H1 (cell line): ENCODE results near the gene TMEM86B. TPM values are rescaled to one million over a fixed set of nuclear protein-coding genes. Genes with fewer than 3 reads are reported as not detected.

Experiments used
- CTCF ChIA-PET: fragments of 300-600 bp; sonication (Branson Sonifier 250); formaldehyde crosslinking; loops from one replicate; lab custom pipeline; 2021; ENCODE audit not compliant: partially characterized antibody; lab: Charles Lee
- POLR2A ChIA-PET: fragments of 300-600 bp; sonication (Branson Sonifier 250); formaldehyde crosslinking; loops from one replicate; lab custom pipeline; 2021; ENCODE audit warnings: inconsistent platforms; ENCODE audit not compliant: partially characterized antibody; lab: Charles Lee
- DNase-seq, 2 experiments: peaks; one replicate each; pipeline versions ENCODE4 v3.0.0 to v3.0.0-alpha.2; 2010 to 2022; ENCODE audit warnings: low spot score in 2 of 2, low read depth in 1 of 2, mixed read lengths in 1 of 2
- FAIRE-seq: peaks from 2 replicates; lab custom pipeline; 2011; peaks lifted over from hg19 to GRCh38; lab: Jason Lieb, UNC
- H2AFZ ChIP-seq: 2 replicates; pipeline ENCODE4 v1.8.1; 2012; ENCODE audit warnings: low read length, inconsistent platforms
- H2AK5ac ChIP-seq: 2 replicates; pipeline ENCODE4 v1.6.1; 2013; ENCODE audit warnings: low read depth, low read length
- H2BK120ac ChIP-seq: replicated peaks from 2 replicates; pipeline ENCODE3; 2013; ENCODE audit warnings: low read depth, low read length, inconsistent platforms
- H2BK12ac ChIP-seq: 2 replicates; pipeline ENCODE4 v1.6.1; 2013; ENCODE audit warnings: low read depth, low read length
- H2BK15ac ChIP-seq: 2 replicates; pipeline ENCODE4 v1.6.1; 2013; ENCODE audit warnings: low read length
- H2BK20ac ChIP-seq: 2 replicates; pipeline ENCODE4 v1.6.1; 2013; ENCODE audit warnings: low read length
- H2BK5ac ChIP-seq: 2 replicates; pipeline ENCODE4 v1.6.1; 2013; ENCODE audit warnings: low read depth, low read length
- H3K14ac ChIP-seq: 2 replicates; pipeline ENCODE4 v1.6.1; 2013; ENCODE audit warnings: inconsistent platforms; ENCODE audit not compliant: insufficient read length
- H3K18ac ChIP-seq: 2 replicates; pipeline ENCODE4 v1.6.1; 2013; ENCODE audit warnings: low read length; ENCODE audit errors: extremely low read depth
- H3K23ac ChIP-seq: 2 replicates; pipeline ENCODE4 v1.6.1; 2013; ENCODE audit warnings: inconsistent platforms; ENCODE audit not compliant: insufficient read length
- H3K23me2 ChIP-seq: 2 replicates; pipeline ENCODE4 v1.6.1; 2013; ENCODE audit warnings: low read depth, low read length
- H3K27ac ChIP-seq: 2 replicates; pipeline ENCODE4 v1.6.1; 2011; ENCODE audit warnings: low read depth, low read length, inconsistent platforms
- H3K27me3 ChIP-seq, 4 experiments: replicated peaks in 1 of 4; 1 replicate in 1 of 4; 2 replicates in 3 of 4; pipeline versions ENCODE4 v1.6.1 to v1.8.1; 2011 to 2013; ENCODE audit warnings: low read length in 3 of 4, mild to moderate bottlenecking in 3 of 4, inconsistent platforms in 2 of 4, mixed read lengths in 2 of 4, moderate library complexity in 1 of 4; ENCODE audit not compliant: control insufficient read depth in 3 of 4, insufficient read depth in 3 of 4; ENCODE audit errors: extremely low read depth in 1 of 4
- H3K36me3 ChIP-seq, 4 experiments: 2 replicates each; pipeline versions ENCODE4 v1.6.1 to v1.8.1; 2011 to 2013; ENCODE audit warnings: mild to moderate bottlenecking in 4 of 4, low read length in 3 of 4, moderate library complexity in 2 of 4, control low read depth in 1 of 4, inconsistent platforms in 1 of 4; ENCODE audit not compliant: insufficient read depth in 4 of 4, control insufficient read depth in 2 of 4
- H3K4ac ChIP-seq: replicated peaks from 2 replicates; pipeline ENCODE3; 2013; ENCODE audit warnings: low read length, low read depth, mixed read lengths, inconsistent platforms; ENCODE audit not compliant: insufficient read length
- H3K4me1 ChIP-seq, 4 experiments: replicated peaks in 1 of 4; 1 replicate in 1 of 4; 2 replicates in 3 of 4; pipeline versions ENCODE4 v1.6.1 to v1.8.1; 2011 to 2013; ENCODE audit warnings: low read length in 3 of 4, inconsistent platforms in 2 of 4, mixed read lengths in 1 of 4; ENCODE audit not compliant: insufficient read depth in 4 of 4, control insufficient read depth in 3 of 4
- H3K4me2 ChIP-seq, 2 experiments: 2 replicates each; pipeline versions ENCODE4 v1.6.1 to v1.8.1; 2011 to 2013; ENCODE audit warnings: low read depth in 2 of 2, low read length in 2 of 2, control low read depth in 1 of 2, inconsistent platforms in 1 of 2, mild to moderate bottlenecking in 1 of 2; ENCODE audit not compliant: insufficient read depth in 1 of 2
- H3K4me3 ChIP-seq, 4 experiments: fragments of 200-600, 300-600 bp in 1 of 4; sonication (generic), shearing (Covaris generic), sonication (Bioruptor Twin) in 1 of 4; 2 replicates each; pipeline versions ENCODE4 v1.5.1 to v1.8.1; 2011 to 2016; ENCODE audit warnings: low read length in 4 of 4, low read depth in 3 of 4, control low read depth in 2 of 4, inconsistent platforms in 2 of 4, mild to moderate bottlenecking in 2 of 4, mixed read lengths in 1 of 4, moderate library complexity in 1 of 4; ENCODE audit not compliant: insufficient read depth in 2 of 4; ENCODE audit errors: extremely low read depth in 1 of 4
- H3K56ac ChIP-seq: replicated peaks from 2 replicates; pipeline ENCODE3; 2013; ENCODE audit warnings: low read depth, mild to moderate bottlenecking, mixed read lengths, low read length, inconsistent platforms; ENCODE audit not compliant: insufficient read length
- H3K79me1 ChIP-seq: 2 replicates; pipeline ENCODE4 v1.6.1; 2013; ENCODE audit warnings: low read depth, low read length, control low read depth
- H3K79me2 ChIP-seq, 2 experiments: 2 replicates each; pipeline versions ENCODE4 v1.6.1 to v1.8.1; 2012 to 2013; ENCODE audit warnings: low read length in 2 of 2, mild to moderate bottlenecking in 2 of 2, inconsistent platforms in 1 of 2; ENCODE audit not compliant: insufficient read depth in 2 of 2, control insufficient read depth in 1 of 2
- H3K9ac ChIP-seq, 4 experiments: replicated peaks in 1 of 4; 1 replicate in 1 of 4; 2 replicates in 3 of 4; pipeline versions ENCODE4 v1.6.1 to v1.8.1; 2011 to 2013; ENCODE audit warnings: low read depth in 3 of 4, low read length in 3 of 4, control low read depth in 2 of 4, mild to moderate bottlenecking in 2 of 4, moderate library complexity in 2 of 4, inconsistent platforms in 1 of 4; ENCODE audit errors: extremely low read depth in 1 of 4
- H3K9me3 ChIP-seq, 2 experiments: 2 replicates each; pipeline versions ENCODE4 v1.6.1 to v1.8.1; 2012 to 2013; ENCODE audit warnings: mild to moderate bottlenecking in 2 of 2, moderate library complexity in 2 of 2, control low read depth in 1 of 2, inconsistent platforms in 1 of 2, low read depth in 1 of 2, low read length in 1 of 2, mixed read lengths in 1 of 2; ENCODE audit not compliant: insufficient read depth in 2 of 2
- H4K20me1 ChIP-seq, 2 experiments: replicated peaks in 1 of 2; 2 replicates each; pipeline versions ENCODE3 to v1.8.1; 2011 to 2013; ENCODE audit warnings: inconsistent platforms in 2 of 2, low read length in 2 of 2, mild to moderate bottlenecking in 1 of 2; ENCODE audit not compliant: insufficient read depth in 2 of 2, control insufficient read depth in 1 of 2
- H4K5ac ChIP-seq: 2 replicates; pipeline ENCODE4 v1.6.1; 2013; ENCODE audit warnings: low read length, low read depth, mixed read lengths, inconsistent platforms; ENCODE audit not compliant: insufficient read length
- H4K8ac ChIP-seq: 2 replicates; pipeline ENCODE4 v1.8.0; 2013; ENCODE audit warnings: mild to moderate bottlenecking, moderate library complexity, low read length, inconsistent platforms; ENCODE audit not compliant: insufficient read depth; ENCODE audit errors: extremely low read depth
- H4K91ac ChIP-seq: replicated peaks from 2 replicates; pipeline ENCODE3; 2013; ENCODE audit warnings: low read length, mixed read lengths, inconsistent platforms; ENCODE audit not compliant: insufficient read length
- ASH2L ChIP-seq: fragments of 200-600, 300-600 bp; sonication (generic); IDR thresholded peaks from one replicate; pipeline ENCODE4 v1.7.1; 2017; ENCODE audit warnings: low read length
- BRCA1 ChIP-seq: IDR thresholded peaks from 2 replicates; pipeline ENCODE4 v1.6.1; 2012; ENCODE audit warnings: low read depth, low read length, improper control_type of control experiment
- JUND ChIP-seq: IDR thresholded peaks from 2 replicates; pipeline ENCODE4 v1.6.1; 2011; ENCODE audit warnings: mild to moderate bottlenecking, improper control_type of control experiment, low read length
- SIRT6 ChIP-seq: IDR thresholded peaks from one replicate; pipeline ENCODE4 v1.7.1; 2012; ENCODE audit warnings: low read length, inconsistent platforms
- SP1 ChIP-seq: IDR thresholded peaks from 2 replicates; pipeline ENCODE4 v1.6.1; 2011; ENCODE audit warnings: low read depth, low read length
- SP2 ChIP-seq: IDR thresholded peaks from 2 replicates; pipeline ENCODE4 v1.6.1; 2012; ENCODE audit warnings: mild to moderate bottlenecking, low read length, inconsistent platforms
- TBP ChIP-seq: IDR thresholded peaks from 2 replicates; pipeline ENCODE4 v1.6.1; 2011; ENCODE audit warnings: low read depth, low read length, improper control_type of control experiment
- WGBS, 2 experiments: shearing (Covaris generic) in 1 of 2; methylation state at CpG; one replicate each; pipeline versions ENCODE4 v1.1.6 to v1.1.7; 2013 to 2015; ENCODE audit warnings: low lambda C conversion rate in 2 of 2, mixed read lengths in 2 of 2, inconsistent platforms in 1 of 2, low coverage in 1 of 2, missing lambda C conversion rate in 1 of 2; ENCODE audit not compliant: insufficient replicate concordance in 2 of 2, insufficient coverage in 1 of 2, insufficient read length in 1 of 2; ENCODE audit errors: extremely low coverage in 1 of 2, missing lambda C conversion rate in 1 of 2; 5-methylcytosine and 5-hydroxymethylcytosine counted together
- polyA plus RNA-seq, 7 experiments: library from polyadenylated mRNA; depleted of rRNA in 3 of 7; stranded (reverse) in 5 of 7; unstranded in 2 of 7; fragments of >200 nt in 5 of 7; fragments of 200-250 nt in 2 of 7; gene quantifications; 1 replicate in 5 of 7; 2 replicates in 1 of 7; 4 replicates in 1 of 7; pipeline versions ENCODE4 v1.2.1 to v1.2.3, GENCODE V29; 2011 to 2013; ENCODE audit warnings: missing spikeins in 2 of 7, mixed read lengths in 2 of 7
- total RNA-seq: library from RNA; stranded (reverse); fragmentation: NEBNext Ultra II Directional; extraction: Animal tissue kit (Norgen Biotek cat#: 25700); gene quantifications from 2 replicates; pipeline ENCODE4 v1.2.1, GENCODE V29; 2021
- TF ChIP-seq, protein P1 (sequence below): IDR thresholded peaks from 2 replicates; pipeline ENCODE4 v1.6.1; 2011; ENCODE audit warnings: low read depth, mild to moderate bottlenecking, low read length; ENCODE audit not compliant: insufficient read depth

Gene TMEM86B
- total and polyA plus RNA-seq, 2 of the 8 experiments (the other 6 are each of a cell fraction or from before 2014, with no cell fraction given) = 2.0 to 2.9 TPM

GRCh38 chr19:55232986-55233385, 4.4 kb upstream of the TMEM86B start:
- Histone ChIP-seq H2AK5ac (no peak overlapping the region), H3K56ac (no peak overlapping the region), H2BK20ac (no peak overlapping the region), H3K27me3 (no peaks in the 10 kb centered on the region), H3K36me3 (peaks cover 7 to 45% (median 29%) of the 10 kb centered on the region in 4 experiments; a peak in 7 of 8 replicates), H2AFZ (no peak overlapping the region), H3K18ac (no peak overlapping the region), H4K8ac (no peak overlapping the region), H2BK12ac (no peak overlapping the region), H3K4me3 (no peak overlapping the region)
- POLR2A ChIA-PET = interaction anchor here (1.0 to 1.3 kb wide), 2 partner anchors 13 to 170 kb away, joined by 3 read pairs; no protein-coding TSS in a partner anchor
- DNase-seq = no peak
- WGBS, 2 experiments = 93% methylated on average over 5 of the region's 5 CpGs; no CpG with 5 or more reads in 1 of the 2 experiments
- no peak for TF ChIP-seq TBP
- no peak for TF ChIP-seq BRCA1
- TF ChIP-seq, protein P1, sequence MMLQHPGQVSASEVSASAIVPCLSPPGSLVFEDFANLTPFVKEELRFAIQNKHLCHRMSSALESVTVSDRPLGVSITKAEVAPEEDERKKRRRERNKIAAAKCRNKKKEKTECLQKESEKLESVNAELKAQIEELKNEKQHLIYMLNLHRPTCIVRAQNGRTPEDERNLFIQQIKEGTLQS = no peak
- TF ChIP-seq SIRT6 = no peak
- no peak for TF ChIP-seq SP2
- no peak for TF ChIP-seq JUND
- no peak for TF ChIP-seq ASH2L
- TF ChIP-seq SP1 = no peak
- TF ChIP-seq, all 59 proteins: peak for 0
- no peaks in the 10 kb centered on the region for H3K4me1 ChIP-seq
- H3K79me2 ChIP-seq = no peaks in the 10 kb centered on the region
- no peak overlapping the region for H3K14ac ChIP-seq
- no peak overlapping the region for H4K91ac ChIP-seq
- H3K23me2 ChIP-seq = no peaks in the 10 kb centered on the region
- no peak overlapping the region for H3K27ac ChIP-seq
- H4K5ac ChIP-seq = no peak overlapping the region
- no peak overlapping the region for H3K9ac ChIP-seq
- H3K4ac ChIP-seq = no peak overlapping the region
- H3K23ac ChIP-seq = no peak overlapping the region
- H3K4me2 ChIP-seq = no peak overlapping the region
- no peak overlapping the region for H2BK5ac ChIP-seq
- CTCF ChIA-PET = no interaction called here
- H3K79me1 ChIP-seq = no peaks in the 10 kb centered on the region; the same call in 1 of the 2 replicates
- H3K9me3 ChIP-seq = no peaks in the 10 kb centered on the region
- no peak overlapping the region for H2BK120ac ChIP-seq
- H4K20me1 ChIP-seq = peaks cover 0 to 16% of the 10 kb centered on the region in 2 experiments
- H2BK15ac ChIP-seq = no peak overlapping the region
- FAIRE-seq = no peak
